Caco-2 (cell line): ENCODE measurements around the gene SDR42E1. TPM values are rescaled to one million over a fixed set of nuclear protein-coding genes. Genes with fewer than 3 reads are reported as not detected.

Source experiments
- BruUV-seq: library from RNA; stranded (reverse); fragments of 400-500 nt; replicated peaks from 2 replicates; lab custom pipeline; 2021; lab: Mats Ljungman, UMichigan
- CTCF ChIA-PET: fragments of 300-600 bp; sonication (Branson Sonifier 250); formaldehyde crosslinking; loops from one replicate; lab custom pipeline; 2022; ENCODE audit warnings: antibody characterized with exemption; lab: Charles Lee
- POLR2A ChIA-PET: fragments of 300-600 bp; sonication (Branson Sonifier 250); formaldehyde crosslinking; loops from one replicate; lab custom pipeline; 2022; ENCODE audit warnings: antibody characterized with exemption; lab: Charles Lee
- DNase-seq, 2 experiments: peaks; one replicate each; pipeline versions ENCODE4 v3.0.0 to v3.0.0-alpha.2; 2020 to 2022
- H3K27me3 ChIP-seq: replicated peaks from 2 replicates; pipeline ENCODE4 v1.6.0; 2011; ENCODE audit warnings: low read length; ENCODE audit not compliant: control insufficient read depth, insufficient read depth
- H3K36me3 ChIP-seq: 2 replicates; pipeline ENCODE4 v1.5.1; 2011; ENCODE audit warnings: low read length; ENCODE audit not compliant: control insufficient read depth, insufficient read depth
- H3K4me1 ChIP-seq: fragments of 250-450 bp; sonication (Bioruptor Pico); 2 replicates; pipeline ENCODE4 v1.5.1; 2020; ENCODE audit warnings: mild to moderate bottlenecking
- H3K4me3 ChIP-seq: 2 replicates; pipeline ENCODE4 v1.5.1; 2011; ENCODE audit warnings: low read depth, mild to moderate bottlenecking, control low read depth, low read length
- H3K9me3 ChIP-seq: fragments of 250-450 bp; sonication (Bioruptor Pico); 2 replicates; pipeline ENCODE4 v1.5.1; 2020; ENCODE audit warnings: mild to moderate bottlenecking, moderate library complexity
- H3K27ac Mint-ChIP-seq: one replicate; pipeline ENCODE4 v1.8.0; 2022; ENCODE audit warnings: mixed read lengths; ENCODE audit not compliant: unreplicated experiment
- H3K27me3 Mint-ChIP-seq: one replicate; pipeline ENCODE4 v1.8.0; 2022; ENCODE audit warnings: mixed read lengths; ENCODE audit not compliant: insufficient read depth, unreplicated experiment
- H3K36me3 Mint-ChIP-seq: one replicate; pipeline ENCODE4 v1.8.0; 2022; ENCODE audit warnings: mild to moderate bottlenecking, mixed read lengths; ENCODE audit not compliant: insufficient read depth, unreplicated experiment
- H3K4me1 Mint-ChIP-seq: one replicate; pipeline ENCODE4 v1.8.0; 2022; ENCODE audit warnings: low read depth, mixed read lengths; ENCODE audit not compliant: unreplicated experiment
- H3K4me3 Mint-ChIP-seq: one replicate; pipeline ENCODE4 v1.8.0; 2022; ENCODE audit warnings: mild to moderate bottlenecking, moderate library complexity, mixed read lengths; ENCODE audit not compliant: unreplicated experiment
- H3K9me3 Mint-ChIP-seq: one replicate; pipeline ENCODE4 v1.8.0; 2022; ENCODE audit warnings: mixed read lengths; ENCODE audit not compliant: unreplicated experiment
- CTCF ChIP-seq, 2 experiments: fragments of 200-600 bp in 1 of 2; IDR thresholded peaks; 1 replicate in 1 of 2; 2 replicates in 1 of 2; pipeline versions ENCODE4 v1.5.1 to v1.8.0; 2011 to 2022; ENCODE audit warnings: antibody characterized with exemption in 1 of 2, control low read depth in 1 of 2, inconsistent platforms in 1 of 2, low read depth in 1 of 2, low read length in 1 of 2, mild to moderate bottlenecking in 1 of 2, moderate library complexity in 1 of 2; ENCODE audit not compliant: insufficient read depth in 1 of 2, severe bottlenecking in 1 of 2, unreplicated experiment in 1 of 2
- intact Hi-C: fragments of 100-400 bp; cut with micrococcal nuclease; formaldehyde crosslinking; loops from one replicate; pipeline ENCODE4 v1.10.0; 2022; ENCODE audit not compliant: unreplicated experiment
- total RNA-seq: library from RNA; stranded (reverse); gene quantifications from 2 replicates; pipeline ENCODE4 v1.2.3, GENCODE V29; 2022

Gene SDR42E1
- total RNA-seq, 1 experiment from 2014 or later, result 5.3 TPM

- ChIA-PET POLR2A (no interaction called here), CTCF (interaction anchor here (1.5 kb wide), 1 partner anchor 11 kb away, joined by 3 read pairs; no protein-coding TSS in a partner anchor)
- no TSS peak for BruUV-seq
- no peak for DNase-seq
- Mint-ChIP-seq H3K36me3 (no peaks in the 10 kb centered on the region), H3K27ac (no peak overlapping the region), H3K4me3 (no peak overlapping the region), H3K27me3 (no peaks in the 10 kb centered on the region), H3K4me1 (peaks cover 35% of the 10 kb centered on the region), H3K9me3 (no peaks in the 10 kb centered on the region)
- Histone ChIP-seq H3K4me3 (no peak overlapping the region), H3K4me1 (peaks cover 18% of the 10 kb centered on the region), H3K9me3 (no peaks in the 10 kb centered on the region), H3K36me3 (peaks cover 1% of the 10 kb centered on the region; the same call in 1 of the 2 replicates), H3K27me3 (no peaks in the 10 kb centered on the region)
- intact Hi-C loops, result no loop called here
- no peak for TF ChIP-seq CTCF (IDR thresholded peaks at IDR 0.05; ENCODE audit: insufficient read depth in 1 of 2, low read depth in 1 of 2, low read length in 1 of 2, severe bottlenecking in 1 of 2, unreplicated experiment in 1 of 2)
These were observed 31.6 kb upstream of the SDR42E1 start for GRCh38 chr16:82042846-82043245.

- Mint-ChIP-seq H3K27ac (no peak overlapping the region), H3K27me3 (no peaks in the 10 kb centered on the region), H3K4me3 (no peak overlapping the region), H3K4me1 (peaks cover 28% of the 10 kb centered on the region), H3K36me3 (no peaks in the 10 kb centered on the region), H3K9me3 (no peaks in the 10 kb centered on the region)
- H3K4me1 ChIP-seq, result peaks cover 16% of the 10 kb centered on the region
- no TSS peak for BruUV-seq
- no peak overlapping the region for H3K4me3 ChIP-seq
- no peak for DNase-seq
- H3K36me3 ChIP-seq, result no peaks in the 10 kb centered on the region
- ChIA-PET POLR2A (no interaction called here), CTCF (no interaction called here)
- TF ChIP-seq CTCF (IDR thresholded peaks at IDR 0.05; ENCODE audit: insufficient read depth in 1 of 2, low read depth in 1 of 2, low read length in 1 of 2, severe bottlenecking in 1 of 2, unreplicated experiment in 1 of 2), result no peak
- H3K27me3 ChIP-seq, result no peaks in the 10 kb centered on the region
- intact Hi-C loops, result no loop called here
- H3K9me3 ChIP-seq, result no peaks in the 10 kb centered on the region
These were observed 30.9 kb upstream of the SDR42E1 start for GRCh38 chr16:82042144-82042543.

GRCh38 chr16:82041542-82041941 is 30.3 kb upstream of the SDR42E1 start:
- H3K4me3 Mint-ChIP-seq, result no peak overlapping the region
- intact Hi-C loops, result no loop called here
- no peak for DNase-seq
- H3K27ac Mint-ChIP-seq, result no peak overlapping the region
- BruUV-seq, result no TSS peak
- Histone ChIP-seq H3K4me3 (no peak overlapping the region), H3K9me3 (no peaks in the 10 kb centered on the region), H3K36me3 (no peaks in the 10 kb centered on the region), H3K27me3 (no peaks in the 10 kb centered on the region), H3K4me1 (peaks cover 18% of the 10 kb centered on the region)
- H3K27me3 Mint-ChIP-seq, result no peaks in the 10 kb centered on the region
- H3K36me3 Mint-ChIP-seq, result no peaks in the 10 kb centered on the region
- CTCF ChIA-PET, result no interaction called here
- POLR2A ChIA-PET, result no interaction called here
- peaks cover 25% of the 10 kb centered on the region for H3K4me1 Mint-ChIP-seq
- no peak for TF ChIP-seq CTCF (IDR thresholded peaks at IDR 0.05; ENCODE audit: insufficient read depth in 1 of 2, low read depth in 1 of 2, low read length in 1 of 2, severe bottlenecking in 1 of 2, unreplicated experiment in 1 of 2)
- no peaks in the 10 kb centered on the region for H3K9me3 Mint-ChIP-seq
